GM19099 (cell line): Measurements from ENCODE around the gene MTG1.

Source experiments
- POLR2A ChIP-seq: IDR thresholded peaks from 3 replicates; pipeline ENCODE4 v1.6.1; 2011; ENCODE audit warnings: low read depth; ENCODE audit not compliant: insufficient read length; ENCODE audit errors: extremely low read depth

MTG1 gene

GRCh38 chr10:133394064-133394663 lies at the start of gene MTG1:
Gene MTG1 (plus strand): TSS chr10:133394157. CDS start chr10:133394221, 64 bp downstream.
- peak; percentile 86 for TF ChIP-seq POLR2A

- no peak for TF ChIP-seq POLR2A
These were observed 49.7 kb upstream of the MTG1 start for GRCh38 chr10:133344236-133344635.

GRCh38 chr10:133346413-133346812 lies 47.5 kb upstream of the MTG1 start:
- TF ChIP-seq POLR2A = no peak

GRCh38 chr10:133347710-133348517 lies 46.0 kb upstream of the MTG1 start:
- no peak for TF ChIP-seq POLR2A

GRCh38 chr10:133349160-133349568 lies 44.8 kb upstream of the MTG1 start:
- TF ChIP-seq POLR2A = peak; percentile 26

- TF ChIP-seq POLR2A = no peak
These were observed 44.4 kb upstream of the MTG1 start for GRCh38 chr10:133349577-133350011.

- TF ChIP-seq POLR2A = no peak
These were observed 43.5 kb upstream of the MTG1 start for GRCh38 chr10:133350283-133350949.

- TF ChIP-seq POLR2A = no peak
These were observed 43.0 kb upstream of the MTG1 start for GRCh38 chr10:133350950-133351329.

GRCh38 chr10:133351408-133352318 lies 42.3 kb upstream of the MTG1 start:
- TF ChIP-seq POLR2A = peak; percentile 22

- no peak for TF ChIP-seq POLR2A
These were observed 40.6 kb upstream of the MTG1 start for GRCh38 chr10:133353202-133353959.

- TF ChIP-seq POLR2A = no peak
These were observed 39.9 kb upstream of the MTG1 start for GRCh38 chr10:133353988-133354605.

GRCh38 chr10:133354672-133355240 lies 39.2 kb upstream of the MTG1 start:
- TF ChIP-seq POLR2A = no peak

GRCh38 chr10:133355266-133355665 lies 38.7 kb upstream of the MTG1 start:
- TF ChIP-seq POLR2A = no peak
